ENCODE results near the gene ADCY9.

- TF ChIP-seq EZH2 (IDR thresholded peaks at IDR 0.05; ENCODE audit: insufficient read depth, poor library complexity, severe bottlenecking) (no peak), EZH2phosphoT487 (IDR thresholded peaks at IDR 0.05; ENCODE audit: insufficient read depth, low read depth) (no peak)
Observed at GRCh38 chr16:4113358-4114256, 2.6 kb downstream of the ADCY9 start.
